Vein endothelial cell (primary cell): ENCODE measurements around the gene ZNF28. TPM values are rescaled to one million over a fixed set of nuclear protein-coding genes. Genes with fewer than 3 reads are reported as not detected.

Experiments used
- total RNA-seq: library from RNA; depleted of rRNA; stranded (reverse); fragments of >200 nt; gene quantifications from 2 replicates; pipeline ENCODE4 v1.2.3, GENCODE V29; 2012

ZNF28 gene
- total RNA-seq = 15.4 and 19.8 TPM in 2 replicates

DNA sequence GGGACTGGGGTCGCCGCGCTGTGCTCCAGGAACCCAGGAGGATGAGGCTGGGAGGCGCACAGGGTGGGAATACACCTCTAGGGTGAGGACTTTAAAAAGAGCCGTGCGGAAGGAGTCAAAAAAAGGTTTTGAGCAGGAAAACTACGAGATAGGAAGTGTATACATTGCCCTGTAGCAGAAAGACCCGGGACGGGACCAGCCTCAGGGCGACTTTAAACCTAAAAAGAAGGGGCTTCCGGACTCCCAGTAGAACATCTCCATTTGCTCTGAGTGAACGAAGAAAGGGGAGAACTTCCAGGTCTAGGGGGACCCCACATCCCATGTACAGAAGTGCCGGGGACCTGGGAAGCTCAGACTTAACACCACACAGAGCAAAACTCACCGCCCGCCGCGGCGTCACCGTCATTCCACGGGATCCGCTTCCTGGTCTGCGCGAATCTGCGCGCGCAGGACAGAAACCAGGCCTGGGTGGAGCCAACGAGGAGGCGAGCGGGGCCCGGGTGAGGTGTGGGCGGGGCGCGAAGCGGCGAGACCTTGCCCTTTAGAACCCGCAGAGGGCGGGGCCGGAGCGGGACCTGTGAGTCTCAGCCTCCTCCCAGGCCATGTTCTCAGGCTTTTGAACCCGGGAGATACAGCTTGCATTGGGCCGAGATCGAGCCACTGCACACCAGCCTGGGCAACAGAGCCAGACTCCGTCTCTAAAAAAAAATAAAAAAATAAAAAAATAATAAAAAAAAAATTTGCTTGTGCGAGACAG, at the start of gene ZNF28:
Gene ZNF28, minus strand, starts transcription at position 430 of the 757 bp plus-strand sequence. CDS start 3,675 bp downstream, outside the sequence.

DNA sequence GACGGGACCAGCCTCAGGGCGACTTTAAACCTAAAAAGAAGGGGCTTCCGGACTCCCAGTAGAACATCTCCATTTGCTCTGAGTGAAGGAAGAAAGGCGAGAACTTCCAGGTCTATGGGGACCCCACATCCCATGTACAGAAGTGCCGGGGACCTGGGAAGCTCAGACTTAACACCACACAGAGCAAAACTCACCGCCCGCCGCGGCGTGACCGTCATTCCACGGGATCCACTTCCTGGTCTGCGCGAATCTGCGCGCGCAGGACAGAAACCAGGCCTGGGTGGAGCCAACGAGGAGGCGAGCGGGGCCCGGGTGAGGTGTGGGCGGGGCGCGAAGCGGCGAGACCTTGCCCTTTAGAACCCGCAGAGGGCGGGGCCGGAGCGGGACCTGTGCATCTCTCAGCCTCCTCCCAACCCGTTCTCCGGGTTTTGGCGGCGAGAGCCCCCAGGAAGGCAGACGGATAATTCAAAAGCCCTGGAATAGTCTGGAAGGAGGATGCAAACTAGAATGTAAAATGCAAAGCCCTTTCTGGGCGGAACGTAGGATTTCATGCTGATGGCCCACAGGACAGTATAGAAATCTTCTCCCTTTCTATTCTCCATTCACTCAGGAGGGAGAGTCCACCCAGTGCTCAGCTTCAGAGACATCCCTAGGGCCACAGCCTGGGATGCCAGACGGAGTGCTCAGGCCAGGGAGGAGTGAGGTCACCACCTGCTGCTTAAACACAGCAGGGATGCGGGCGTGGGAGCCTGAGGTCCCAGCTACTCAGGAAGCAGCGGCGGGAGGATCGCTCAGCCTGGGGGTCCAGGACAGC, 36.2 kb upstream of the ZNF28 start, which contains the start of gene ZNF468:
Gene ZNF468, minus strand, starts transcription at position 242 of the 814 bp plus-strand sequence. CDS start 3,347 bp downstream, outside the sequence.

DNA sequence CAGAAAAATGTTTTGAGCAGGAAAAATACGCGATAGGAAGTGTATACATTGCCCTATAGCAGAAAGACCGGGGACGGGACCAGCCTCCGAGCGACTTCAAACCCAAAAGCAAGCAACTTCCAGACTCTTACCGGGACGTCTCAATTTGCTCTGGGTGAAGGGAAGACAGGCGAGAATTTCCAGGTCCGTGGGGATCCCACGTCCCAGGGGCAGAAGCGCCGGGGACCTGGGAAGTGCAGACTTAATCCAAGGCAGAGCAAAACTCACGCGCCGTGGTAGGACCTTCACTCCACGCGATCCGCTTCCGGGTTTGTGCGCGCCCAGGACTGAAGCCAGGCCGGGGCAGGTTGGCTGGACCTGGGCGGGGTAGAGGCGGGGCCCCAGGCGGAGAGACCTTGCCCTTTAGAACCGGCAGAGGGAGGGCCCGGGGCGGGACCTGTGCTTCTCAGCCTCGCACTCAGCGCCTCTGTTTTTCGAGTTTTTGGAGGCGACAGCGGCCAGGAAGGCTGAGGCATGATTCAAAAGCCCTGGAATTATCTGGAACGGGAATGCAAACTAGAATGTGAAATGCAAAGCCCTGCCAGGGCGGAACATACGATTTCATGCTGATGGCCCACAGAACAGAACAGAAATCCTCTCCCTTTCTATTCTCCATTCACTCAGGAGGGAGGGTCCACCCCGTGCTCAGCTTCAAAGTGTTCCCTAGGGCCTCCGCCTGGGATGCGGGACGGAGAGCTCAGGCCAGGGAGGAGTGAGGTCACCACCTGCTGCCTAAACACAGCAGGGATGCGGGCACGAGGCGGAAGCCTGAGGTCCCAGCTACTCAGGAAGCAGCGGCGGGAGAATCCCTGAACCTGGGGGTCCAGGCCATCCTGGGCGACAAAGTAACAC, 34.7 kb downstream of the ZNF28 start, which contains the start of gene ZNF600:
Gene ZNF600, minus strand, starts transcription at position 328 of the 891 bp plus-strand sequence. CDS start 7,903 bp downstream, outside the sequence.

Other genes with a start within 250 kb of the ZNF28 start
- gene ZNF83, start 183.3 kb downstream of the ZNF28 start, total RNA-seq = 47.4 and 49.1 TPM in 2 replicates
- gene ZNF611, start 86.6 kb downstream of the ZNF28 start, total RNA-seq = 11.8 TPM in 2 replicates
- 5.8 and 7.5 TPM in 2 replicates for gene ZNF600, start 34.8 kb downstream of the ZNF28 start, total RNA-seq
- gene ZNF468, start 36.0 kb upstream of the ZNF28 start, total RNA-seq = 15.7 and 18.3 TPM in 2 replicates
- 9.8 and 11.8 TPM in 2 replicates for gene ZNF320, start 76.0 kb upstream of the ZNF28 start, total RNA-seq
- gene ZNF888, start 101.8 kb upstream of the ZNF28 start, total RNA-seq = 2.0 and 3.8 TPM in 2 replicates
- 6.8 and 6.9 TPM in 2 replicates for gene ZNF816, start 141.2 kb upstream of the ZNF28 start, total RNA-seq
- not detected in 2 replicates for gene ERVV-1, start 192.3 kb upstream of the ZNF28 start, total RNA-seq
- not detected in 2 replicates for gene ERVV-2, start 223.1 kb upstream of the ZNF28 start, total RNA-seq